Activated CD4-positive, CD25-positive, alpha-beta regulatory T cell (primary cell): ENCODE measurements around the gene RBMY1F.
"Not testable (repeated sequence)": the region's sequence is repeated elsewhere in the genome, so short reads cannot be mapped to it uniquely, and the experiment has no call there.

Source experiments
- DNase-seq, 4 experiments: peaks; one replicate each; lab custom pipeline; 2025; lab: John Stamatoyannopoulos, UW

RBMY1F gene

DNA sequence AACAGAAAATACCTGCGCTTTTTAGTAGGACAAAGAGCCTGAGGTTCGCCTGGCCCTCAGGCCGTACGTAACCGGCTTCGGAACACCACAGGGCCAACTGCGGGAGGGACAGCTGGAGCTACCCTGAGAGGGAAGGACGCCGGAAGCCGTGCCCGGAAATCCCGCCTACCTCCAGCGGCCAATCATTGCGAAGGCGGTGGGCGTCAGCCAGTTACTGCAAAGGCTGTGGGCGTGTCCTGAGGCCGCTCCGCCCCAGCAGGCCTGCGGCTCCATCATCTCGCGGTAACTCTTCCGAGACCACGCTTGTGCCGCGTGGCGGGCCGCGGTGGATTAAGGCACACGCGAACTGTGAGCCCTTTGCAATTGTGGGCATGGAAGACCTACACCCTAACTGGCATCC lies at the start of gene RBMY1F:
RBMY1F (minus strand) TSS at position 101 of the 400 bp plus-strand sequence. CDS start 1,954 bp downstream, outside the sequence.
- not testable (repeated sequence) for DNase-seq

DNA sequence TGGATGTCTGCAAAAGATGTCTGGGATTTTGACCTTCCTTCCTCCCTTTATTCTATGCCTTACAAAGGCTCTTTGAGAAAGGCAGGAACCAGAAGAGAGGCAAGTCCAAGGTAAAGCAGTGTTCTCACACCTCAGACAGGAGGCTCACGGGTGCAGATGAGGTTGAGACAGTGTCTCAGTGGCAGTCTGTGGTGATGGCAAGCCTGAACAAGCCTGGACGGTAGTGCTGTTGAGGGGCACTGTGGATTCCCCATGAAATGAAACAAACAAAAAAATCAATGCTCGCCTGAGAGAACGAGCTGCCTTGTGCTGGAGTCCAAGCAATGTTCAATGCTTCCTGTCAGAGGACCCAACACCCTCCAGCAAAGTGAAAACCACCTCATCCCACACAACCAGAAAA lies 31.6 kb downstream of the RBMY1F start:
- not testable (repeated sequence) for DNase-seq

DNA sequence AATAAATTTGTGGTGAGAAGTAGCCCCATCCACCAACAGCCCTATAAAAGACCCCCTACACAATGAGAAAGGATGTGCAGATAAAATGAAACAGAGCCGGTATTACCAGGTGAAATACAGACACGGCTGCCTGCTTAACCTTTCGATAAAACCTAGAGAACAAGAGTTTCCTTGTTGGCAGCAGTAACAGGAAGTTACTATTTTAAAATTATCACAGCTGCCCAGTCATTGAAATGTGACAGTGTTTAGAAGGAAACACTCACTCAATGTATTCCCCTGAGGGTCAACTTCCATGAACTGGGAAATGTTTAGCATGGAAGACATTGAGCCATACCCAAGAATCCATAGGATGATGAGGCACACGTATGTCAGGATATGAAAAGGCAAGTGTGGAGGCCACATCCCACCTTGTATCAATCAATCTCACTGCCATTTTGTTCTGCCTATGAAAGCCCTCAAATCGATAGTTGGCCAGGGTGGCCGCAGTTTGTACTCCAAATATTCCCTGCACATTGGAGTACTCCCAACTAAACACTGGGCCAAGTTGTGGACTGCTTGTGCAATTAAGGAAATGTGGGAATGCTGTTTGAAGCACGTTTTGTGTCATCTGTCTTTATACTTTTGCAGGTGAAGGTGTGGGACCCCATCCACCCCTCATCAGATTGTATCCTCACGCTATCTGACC lies 41.6 kb downstream of the RBMY1F start:
- not testable (repeated sequence) for DNase-seq

DNA sequence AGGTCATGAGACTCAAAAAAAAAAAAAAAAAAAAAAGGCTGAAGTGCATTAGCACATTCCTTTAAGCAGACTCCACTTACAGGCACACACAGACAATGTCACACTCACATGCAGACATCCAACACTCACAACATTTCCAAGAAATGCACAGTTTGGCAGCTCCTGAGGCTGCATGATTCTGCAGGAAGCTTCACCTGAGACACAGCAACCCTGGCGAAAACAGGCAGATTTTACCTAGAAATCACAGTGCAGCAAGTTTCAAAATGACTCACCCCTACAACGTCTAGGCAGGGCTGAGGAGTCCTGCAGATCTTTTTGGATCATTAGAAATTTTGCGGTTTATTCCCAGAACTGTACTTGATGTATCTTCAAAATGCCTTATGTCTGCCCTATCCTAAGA lies 48.0 kb downstream of the RBMY1F start:
- DNase-seq: not testable (repeated sequence)

DNA sequence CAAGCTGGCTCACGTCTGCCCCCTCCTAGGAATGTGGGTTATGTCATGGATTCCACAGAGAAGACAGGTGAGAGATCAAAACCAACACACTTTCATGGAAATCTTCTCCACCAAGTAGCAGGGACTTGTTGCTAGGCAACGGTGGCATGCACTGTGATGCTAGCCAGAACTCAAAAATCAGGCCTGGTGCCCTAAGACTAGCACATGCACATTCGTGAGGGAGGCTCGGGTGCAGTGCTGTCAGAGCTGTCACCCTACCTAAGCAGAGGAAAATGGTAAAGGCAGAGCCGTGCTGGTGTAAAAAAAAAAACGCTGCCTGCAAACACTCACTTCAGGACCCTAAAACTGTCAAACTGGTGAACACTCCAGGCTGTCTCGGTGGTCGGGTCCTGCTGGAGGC lies 52.2 kb downstream of the RBMY1F start:
- not testable (repeated sequence) for DNase-seq
